Activated CD4-positive, alpha-beta memory T cell treated with anti-CD3 and anti-CD28 coated beads for 36 hours (primary cell): ENCODE measurements around the gene GUCY2D. TPM values are rescaled to one million over a fixed set of nuclear protein-coding genes. Genes with fewer than 3 reads are reported as not detected.

Experiments
- CTCF ChIA-PET: fragments of 350-600 bp; sonication (Branson Sonifier 250); formaldehyde crosslinking; loops from one replicate; lab custom pipeline; 2021; ENCODE audit warnings: antibody characterized with exemption, inconsistent platforms; lab: Charles Lee
- POLR2A ChIA-PET: fragments of 350-600 bp; sonication (Branson Sonifier 250); formaldehyde crosslinking; loops from one replicate; lab custom pipeline; 2021; ENCODE audit warnings: antibody characterized with exemption; lab: Charles Lee
- DNase-seq: peaks from one replicate; pipeline ENCODE4 v3.0.0-alpha.2; 2020
- H3K27ac Mint-ChIP-seq: one replicate; pipeline ENCODE4 v1.8.0; 2021; ENCODE audit warnings: mixed read lengths
- H3K27me3 Mint-ChIP-seq: one replicate; pipeline ENCODE4 v1.8.0; 2021; ENCODE audit warnings: mixed read lengths
- H3K36me3 Mint-ChIP-seq: one replicate; pipeline ENCODE4 v1.8.0; 2021; ENCODE audit warnings: mixed read lengths
- H3K4me1 Mint-ChIP-seq: one replicate; pipeline ENCODE4 v1.8.0; 2021; ENCODE audit warnings: low read depth, mixed read lengths
- H3K4me3 Mint-ChIP-seq: one replicate; pipeline ENCODE4 v1.8.0; 2021; ENCODE audit warnings: mild to moderate bottlenecking, mixed read lengths
- H3K9me3 Mint-ChIP-seq: one replicate; pipeline ENCODE4 v1.8.0; 2021; ENCODE audit warnings: mixed read lengths
- intact Hi-C: fragments of 100-400 bp; cut with micrococcal nuclease; formaldehyde crosslinking; loops from one replicate; pipeline ENCODE4 v1.15.1; 2023
- total RNA-seq, 2 experiments: library from RNA; stranded (reverse); gene quantifications; one replicate each; pipeline ENCODE4 v1.2.3, GENCODE V29; 2021

The GUCY2D gene
- total RNA-seq, 2 experiments from 2014 or later, result not detected

DNA sequence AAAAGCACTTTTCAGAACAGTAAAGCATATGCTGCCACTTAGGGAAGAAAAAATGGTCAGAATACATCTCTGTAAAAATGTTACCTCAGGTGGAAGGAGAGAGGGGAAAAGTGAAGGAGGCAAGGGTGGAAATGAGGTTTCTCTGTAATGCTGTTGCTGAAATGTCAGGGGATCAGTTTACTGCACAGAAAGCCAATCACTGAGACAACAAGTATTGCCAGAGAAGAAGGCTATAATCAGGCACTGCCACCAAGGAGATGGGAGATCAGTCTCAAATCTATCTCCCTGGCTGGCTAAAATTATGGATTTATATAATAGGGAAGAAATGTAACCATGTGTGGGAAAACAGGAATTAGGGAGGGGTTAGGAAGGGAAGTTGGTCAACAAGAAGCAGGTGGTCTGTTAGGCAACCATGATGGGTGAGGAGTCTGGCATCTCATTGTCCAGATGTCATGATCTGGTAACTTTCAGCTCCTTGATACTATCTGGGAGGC lies 27.7 kb upstream of the GUCY2D start:
- peaks cover 13% of the 10 kb centered on the region for H3K27me3 Mint-ChIP-seq
- H3K27ac Mint-ChIP-seq, result no peak overlapping the region
- peaks cover 14% of the 10 kb centered on the region for H3K36me3 Mint-ChIP-seq
- ChIA-PET POLR2A (no interaction called here), CTCF (no interaction called here)
- intact Hi-C loops, result no loop called here
- peaks cover 16% of the 10 kb centered on the region for H3K9me3 Mint-ChIP-seq
- DNase-seq, result no peak
- H3K4me3 Mint-ChIP-seq, result no peak overlapping the region
- H3K4me1 Mint-ChIP-seq, result peaks cover 6% of the 10 kb centered on the region

DNA sequence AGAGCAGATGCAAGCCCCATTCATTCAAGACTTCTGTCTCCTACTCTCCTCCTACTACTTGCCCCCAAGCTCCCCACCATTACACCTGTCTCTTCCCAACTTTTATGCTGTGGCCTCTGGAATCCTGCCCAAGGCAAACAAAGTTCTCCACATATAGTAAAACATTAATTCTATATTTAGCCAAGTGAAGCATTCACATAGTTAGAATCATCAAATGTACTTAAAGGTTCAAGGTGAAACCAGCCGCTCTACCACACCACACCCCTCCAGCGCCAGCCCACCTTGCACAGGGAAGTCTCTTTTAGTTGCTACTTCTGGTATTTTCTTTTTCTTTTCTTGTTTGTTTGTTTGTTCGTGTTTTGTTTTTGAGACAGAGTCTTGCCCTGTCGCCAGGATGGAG lies 25.4 kb upstream of the GUCY2D start:
- Mint-ChIP-seq H3K27me3 (peaks cover 11% of the 10 kb centered on the region), H3K4me1 (peaks cover 6% of the 10 kb centered on the region), H3K4me3 (no peak overlapping the region), H3K9me3 (peaks cover 16% of the 10 kb centered on the region), H3K27ac (no peak overlapping the region), H3K36me3 (peaks cover 14% of the 10 kb centered on the region)
- ChIA-PET POLR2A (no interaction called here), CTCF (interaction anchor here (0.5 to 1.7 kb wide), 3 partner anchors 13 to 115 kb away, joined by 3 to 7 read pairs (median 3); no protein-coding TSS in a partner anchor)
- no peak for DNase-seq
- intact Hi-C loops, result no loop called here

DNA sequence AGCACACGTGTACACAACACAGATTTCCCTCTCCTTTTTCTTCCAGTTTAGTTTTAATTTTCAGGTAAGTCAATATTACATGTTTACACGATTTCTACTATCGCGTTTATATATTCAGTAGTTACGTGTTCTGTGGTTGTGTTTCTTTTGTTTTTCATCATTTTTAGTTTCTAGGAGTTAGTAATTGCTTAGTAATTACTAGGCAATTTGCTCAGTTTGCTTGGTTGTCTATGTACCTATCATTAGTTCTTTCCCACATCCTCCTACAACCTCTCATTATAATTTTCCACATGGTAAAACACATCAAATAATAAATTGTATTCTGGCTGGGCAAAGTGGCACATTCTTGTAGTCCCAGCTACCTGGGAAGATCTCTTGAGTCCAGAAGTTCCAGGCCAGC lies 24.6 kb upstream of the GUCY2D start:
- H3K9me3 Mint-ChIP-seq, result peaks cover 16% of the 10 kb centered on the region
- no peak overlapping the region for H3K4me3 Mint-ChIP-seq
- H3K36me3 Mint-ChIP-seq, result peaks cover 14% of the 10 kb centered on the region
- ChIA-PET CTCF (interaction anchor here (0.6 to 1.7 kb wide), 5 partner anchors 10 to 114 kb away, joined by 3 to 7 read pairs (median 3); no protein-coding TSS in a partner anchor), POLR2A (no interaction called here)
- H3K4me1 Mint-ChIP-seq, result peaks cover 6% of the 10 kb centered on the region
- intact Hi-C loops, result no loop called here
- DNase-seq, result no peak
- H3K27me3 Mint-ChIP-seq, result peaks cover 14% of the 10 kb centered on the region
- H3K27ac Mint-ChIP-seq, result no peak overlapping the region

DNA sequence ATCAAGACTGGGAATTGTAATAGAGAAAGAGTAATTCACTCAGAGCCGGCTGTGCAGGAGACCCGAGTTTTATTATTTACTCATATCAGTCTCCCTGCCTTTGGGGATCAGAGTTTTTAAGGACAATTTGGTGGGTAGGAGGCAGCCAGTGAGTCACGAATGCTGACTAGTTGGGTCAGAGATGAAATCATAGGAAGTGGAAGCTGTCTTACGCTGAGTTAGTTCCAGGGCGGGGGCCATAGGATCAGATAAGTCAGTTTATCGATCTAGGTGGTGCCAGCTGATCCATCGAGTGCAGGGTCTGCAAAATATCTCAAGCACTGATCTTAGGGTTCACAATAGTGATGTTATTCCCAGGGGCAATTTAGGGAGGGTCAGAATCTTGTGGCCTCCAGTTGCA lies 20.2 kb upstream of the GUCY2D start:
- H3K27ac Mint-ChIP-seq, result no peak overlapping the region
- H3K4me3 Mint-ChIP-seq, result no peak overlapping the region
- H3K27me3 Mint-ChIP-seq, result peaks cover 13% of the 10 kb centered on the region
- peaks cover 6% of the 10 kb centered on the region for H3K4me1 Mint-ChIP-seq
- peak; percentile 25 for DNase-seq
- no peaks in the 10 kb centered on the region for H3K36me3 Mint-ChIP-seq
- ChIA-PET CTCF (interaction anchor here (1.7 to 9.5 kb wide), 3 partner anchors 8 to 67 kb away, joined by 7 to 245 read pairs (median 9); partner anchors contain the start of gene RNF227), POLR2A (interaction anchor here (0.6 kb wide), 1 partner anchor 69 kb away, joined by 3 read pairs; no protein-coding TSS in a partner anchor)
- intact Hi-C loops, result no loop called here
- no peaks in the 10 kb centered on the region for H3K9me3 Mint-ChIP-seq

DNA sequence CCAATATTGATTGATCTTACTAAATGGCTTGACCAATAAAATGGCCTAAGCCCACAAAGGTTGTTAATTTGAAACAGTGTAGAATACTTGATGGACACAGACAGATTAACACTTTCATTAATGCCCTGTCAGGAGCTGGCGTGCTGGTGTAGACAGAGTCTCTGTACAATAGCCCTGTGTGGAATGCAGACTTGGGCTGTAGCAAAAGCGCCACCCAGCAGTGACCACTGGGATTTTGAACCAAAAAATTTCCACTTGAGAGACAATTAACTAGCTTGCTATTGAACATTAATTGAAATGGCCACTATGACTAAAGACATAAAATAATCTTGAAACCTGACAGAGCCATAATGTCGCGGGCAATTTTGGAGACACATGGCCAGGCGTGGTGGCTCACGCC lies 19.7 kb upstream of the GUCY2D start:
- Mint-ChIP-seq H3K4me3 (no peak overlapping the region), H3K27me3 (peaks cover 13% of the 10 kb centered on the region), H3K4me1 (peaks cover 5% of the 10 kb centered on the region), H3K36me3 (no peaks in the 10 kb centered on the region), H3K9me3 (no peaks in the 10 kb centered on the region), H3K27ac (no peak overlapping the region)
- ChIA-PET CTCF (interaction anchor here (1.0 to 9.5 kb wide), 6 partner anchors 50 to 239 kb away, joined by 3 to 245 read pairs (median 6); partner anchors contain the start of gene RNF227), POLR2A (no interaction called here)
- intact Hi-C loops, result no loop called here
- no peak for DNase-seq

DNA sequence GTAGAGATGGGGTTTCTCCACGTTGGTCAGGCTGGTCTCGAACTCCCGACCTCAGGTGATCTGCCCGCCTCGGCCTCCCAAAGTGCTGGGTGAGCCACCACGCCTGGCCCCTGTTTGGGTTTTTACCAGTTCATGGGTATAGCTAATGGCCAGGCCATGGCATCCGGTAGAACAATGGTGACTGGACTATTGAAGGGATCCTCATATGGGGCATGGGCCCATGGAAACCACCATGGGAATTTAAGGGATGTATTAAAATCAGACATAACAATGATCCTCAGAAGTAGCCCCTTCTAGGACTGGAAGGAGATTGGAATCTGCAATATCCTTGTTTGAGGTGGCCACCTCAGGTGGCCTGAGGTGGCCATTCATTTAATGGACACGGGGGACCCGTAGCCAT lies 17.5 kb upstream of the GUCY2D start:
- ChIA-PET CTCF (interaction anchor here (1.3 to 9.5 kb wide), 3 partner anchors 70 to 121 kb away, joined by 7 to 245 read pairs (median 8); partner anchors contain the start of gene RNF227), POLR2A (no interaction called here)
- Mint-ChIP-seq H3K4me3 (no peak overlapping the region), H3K36me3 (no peaks in the 10 kb centered on the region), H3K27me3 (peaks cover 11% of the 10 kb centered on the region), H3K27ac (no peak overlapping the region), H3K9me3 (no peaks in the 10 kb centered on the region), H3K4me1 (peaks cover 11% of the 10 kb centered on the region)
- no peak for DNase-seq
- intact Hi-C loops, result loop anchor here (5.0 kb wide), 1 partner anchor 53 kb away; the partner anchor contains the start of genes CNTROB and TRAPPC1

DNA sequence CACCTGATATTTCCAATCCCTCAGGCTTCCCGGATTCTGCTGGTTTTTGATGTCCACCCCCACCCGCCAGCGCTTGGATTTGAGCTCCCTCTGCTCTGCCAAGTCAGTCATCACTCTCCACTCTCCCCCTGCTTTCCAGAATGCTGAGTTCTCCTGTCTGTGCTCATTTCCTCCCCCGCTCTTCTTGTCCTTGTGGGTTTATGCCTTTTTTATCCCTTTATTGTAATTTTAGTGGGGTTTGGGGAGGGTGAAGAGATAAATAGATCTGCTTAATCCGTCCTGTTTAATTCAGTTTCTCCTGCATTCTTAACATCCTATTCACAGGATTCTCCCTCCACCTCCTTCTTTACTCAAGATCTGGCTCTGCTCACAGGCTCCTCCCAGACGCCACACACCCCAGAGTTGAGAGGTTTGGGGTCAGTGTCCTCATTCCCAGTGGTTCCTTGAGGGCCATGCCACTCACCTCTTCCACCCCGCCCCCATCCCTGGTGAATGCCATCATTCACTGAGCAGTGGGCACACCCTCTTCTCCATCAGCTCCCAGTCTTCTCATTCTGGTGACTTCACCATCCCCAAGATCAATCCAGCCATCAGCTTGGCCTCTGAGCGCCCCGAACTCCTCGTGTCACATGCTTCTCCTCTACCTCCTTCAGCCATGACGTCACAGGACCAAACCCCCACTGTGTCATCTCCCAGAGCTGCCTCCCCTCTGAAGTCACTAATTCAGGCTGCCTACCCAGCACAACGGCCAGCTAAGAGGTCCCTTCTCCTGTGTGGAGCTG lies 15.1 kb upstream of the GUCY2D start:
- CTCF ChIA-PET, result interaction anchor here (0.6 to 9.5 kb wide), 7 partner anchors 9 to 214 kb away, joined by 3 to 245 read pairs (median 6); partner anchors contain the start of genes CNTROB, KCNAB3, RNF227 and TRAPPC1
- Mint-ChIP-seq H3K4me1 (peaks cover 22% of the 10 kb centered on the region), H3K4me3 (no peak overlapping the region), H3K27me3 (peaks cover 11% of the 10 kb centered on the region), H3K36me3 (no peaks in the 10 kb centered on the region), H3K27ac (no peak overlapping the region), H3K9me3 (no peaks in the 10 kb centered on the region)
- DNase-seq, result no peak
- POLR2A ChIA-PET, result no interaction called here
- intact Hi-C loops, result loop anchor here (5.0 kb wide), 1 partner anchor 55 kb away; the partner anchor contains the start of genes CNTROB and TRAPPC1

DNA sequence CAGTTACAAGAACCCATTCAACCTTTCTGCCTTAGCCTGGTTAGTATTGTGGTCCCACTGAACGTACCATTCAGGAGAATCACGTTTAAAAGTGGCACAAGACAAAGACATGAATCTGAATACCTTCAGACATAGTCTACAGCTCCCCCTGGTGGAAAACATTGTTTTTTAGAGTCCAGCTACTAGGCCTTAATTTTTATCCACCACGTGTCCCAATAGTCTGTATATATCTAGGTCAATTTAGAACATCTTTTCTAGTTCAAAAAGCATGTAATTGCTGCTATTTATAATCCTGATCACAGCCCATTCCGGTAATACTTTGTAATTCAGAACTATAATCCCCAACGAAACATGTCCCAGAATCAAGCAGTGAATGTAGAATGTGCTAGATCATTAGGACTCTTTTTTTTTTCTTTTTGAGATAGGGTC lies 13.7 kb upstream of the GUCY2D start:
- Mint-ChIP-seq H3K36me3 (no peaks in the 10 kb centered on the region), H3K9me3 (no peaks in the 10 kb centered on the region), H3K27me3 (peaks cover 3% of the 10 kb centered on the region), H3K27ac (peak overlapping the region; percentile 66), H3K4me3 (peak overlapping the region; percentile 51), H3K4me1 (peaks cover 22% of the 10 kb centered on the region)
- POLR2A ChIA-PET, result no interaction called here
- CTCF ChIA-PET, result interaction anchor here (0.6 to 9.5 kb wide), 35 partner anchors 8 to 341 kb away, joined by 3 to 245 read pairs (median 6); partner anchors contain the start of genes CHD3, CNTROB, CYB5D1 and GUCY2D
- peak; percentile 29 for DNase-seq
- intact Hi-C loops, result loop anchor here (1.0 to 5.0 kb wide), 5 partner anchors 34 to 246 kb away; partner anchors contain the start of genes CNTROB, NAA38 and TRAPPC1

DNA sequence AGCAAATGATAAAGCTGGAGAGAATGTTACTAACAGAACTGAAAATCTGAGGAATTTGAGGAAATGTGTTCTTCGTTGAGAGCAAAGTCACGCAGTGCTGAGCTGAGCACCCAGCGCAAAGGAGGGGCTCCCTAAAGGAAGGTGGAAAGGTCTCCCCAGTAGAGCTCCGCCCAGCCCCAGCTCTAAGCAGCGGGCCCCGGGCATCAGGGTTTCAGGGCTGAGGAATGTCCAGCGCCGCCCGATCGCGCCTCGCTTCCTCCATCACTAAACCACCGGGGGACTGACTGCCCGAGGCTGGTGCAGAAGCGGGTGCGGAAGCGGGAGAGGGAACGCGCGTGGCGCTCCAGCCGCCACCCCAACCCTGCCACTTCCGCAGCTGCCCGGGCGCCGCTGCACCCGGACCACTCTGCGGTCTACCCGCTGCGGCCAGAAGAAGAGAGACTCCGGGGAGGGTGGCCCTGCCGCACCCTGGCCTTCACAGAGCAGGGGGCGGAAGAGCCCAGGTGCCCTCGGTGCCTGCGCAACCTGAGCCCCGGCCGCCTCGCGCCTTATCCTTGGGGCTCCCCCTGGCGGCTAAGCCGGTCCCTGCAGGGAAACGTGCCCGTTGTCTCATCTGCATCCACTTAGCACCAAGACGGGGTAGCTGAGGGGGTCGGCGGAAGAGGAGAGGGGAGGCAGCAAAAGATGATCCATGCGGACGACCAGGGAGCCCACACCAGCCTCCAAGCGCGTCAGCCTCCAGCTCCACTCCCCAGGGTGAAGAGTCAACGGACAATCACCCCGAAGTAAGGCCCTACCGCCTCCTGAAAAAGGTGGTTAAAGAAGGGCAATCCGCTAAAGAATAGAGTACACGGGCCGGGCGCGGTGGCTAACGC lies 12.4 kb upstream of the GUCY2D start:
- intact Hi-C loops, result loop anchor here (1.0 to 5.0 kb wide), 6 partner anchors 35 to 247 kb away; partner anchors contain the start of genes CNTROB, NAA38 and TRAPPC1
- CTCF ChIA-PET, result interaction anchor here (0.6 to 9.5 kb wide), 71 partner anchors 8 to 304 kb away, joined by 3 to 245 read pairs (median 5); partner anchors contain the start of genes CHD3, CNTROB, CYB5D1 and GUCY2D
- no peaks in the 10 kb centered on the region for H3K9me3 Mint-ChIP-seq
- peak; percentile 95 for DNase-seq
- H3K4me1 Mint-ChIP-seq, result peaks cover 22% of the 10 kb centered on the region
- peak overlapping the region; percentile 66 for H3K27ac Mint-ChIP-seq
- POLR2A ChIA-PET, result interaction anchor here (0.5 to 2.0 kb wide), 9 partner anchors 57 to 134 kb away, joined by 3 to 6 read pairs (median 3); partner anchors contain the start of genes NAA38 and RNF227
- peak overlapping the region; percentile 51 for H3K4me3 Mint-ChIP-seq
- H3K27me3 Mint-ChIP-seq, result peaks cover under 1% of the 10 kb centered on the region
- H3K36me3 Mint-ChIP-seq, result no peaks in the 10 kb centered on the region

DNA sequence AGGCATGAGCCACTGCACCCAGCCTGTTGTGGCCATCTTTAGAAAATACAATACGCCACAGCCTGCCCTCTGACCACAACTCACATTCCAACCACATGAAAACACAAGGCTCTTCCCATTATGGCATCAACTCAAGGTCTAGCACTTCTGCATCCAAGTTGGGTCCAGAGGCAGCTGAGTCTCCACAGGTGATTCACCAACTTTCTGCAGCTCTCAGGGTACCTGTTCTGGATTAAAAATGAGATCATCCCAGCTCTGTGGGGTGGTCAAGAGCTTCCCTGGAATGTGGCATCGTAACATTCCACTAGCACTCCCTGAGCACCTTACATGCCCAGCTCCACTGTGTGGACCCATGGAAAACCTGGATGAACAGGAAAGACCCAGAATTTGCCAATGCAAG lies 9.9 kb upstream of the GUCY2D start:
- Mint-ChIP-seq H3K27me3 (peaks cover 2% of the 10 kb centered on the region), H3K36me3 (no peaks in the 10 kb centered on the region), H3K4me3 (no peak overlapping the region), H3K9me3 (no peaks in the 10 kb centered on the region), H3K27ac (no peak overlapping the region), H3K4me1 (peaks cover 22% of the 10 kb centered on the region)
- ChIA-PET POLR2A (interaction anchor here (0.8 to 0.9 kb wide), 2 partner anchors 10 to 60 kb away, joined by 3 to 4 read pairs; partner anchors contain the start of genes CNTROB, GUCY2D and TRAPPC1), CTCF (interaction anchor here (1.1 to 1.8 kb wide), 7 partner anchors 26 to 130 kb away, joined by 3 to 8 read pairs (median 3); no protein-coding TSS in a partner anchor)
- intact Hi-C loops, result no loop called here
- DNase-seq, result no peak

DNA sequence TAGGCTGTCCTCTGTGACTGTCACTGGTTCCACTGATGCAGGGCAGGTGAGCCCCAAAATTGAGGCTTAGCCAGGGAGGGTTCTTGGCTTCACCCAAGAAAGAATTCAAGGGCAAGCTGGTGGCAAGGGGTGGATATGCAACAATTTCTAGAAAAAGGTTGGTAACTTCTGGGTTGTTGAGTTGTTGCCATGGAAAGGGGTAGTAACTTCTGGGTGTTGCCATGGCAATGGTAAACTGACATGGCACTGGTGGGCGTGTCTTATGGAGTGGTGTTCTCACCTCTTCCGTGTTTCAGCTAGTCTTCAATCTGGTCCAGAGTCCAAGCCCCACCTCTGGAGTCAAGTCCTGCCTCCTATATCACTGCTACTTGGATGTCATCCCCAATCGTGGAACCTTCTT lies 9.5 kb upstream of the GUCY2D start:
- ChIA-PET CTCF (interaction anchor here (0.7 to 1.8 kb wide), 7 partner anchors 49 to 250 kb away, joined by 3 to 8 read pairs (median 3); no protein-coding TSS in a partner anchor), POLR2A (interaction anchor here (0.8 to 0.9 kb wide), 2 partner anchors 10 to 61 kb away, joined by 3 to 4 read pairs; partner anchors contain the start of genes CNTROB, GUCY2D and TRAPPC1)
- intact Hi-C loops, result no loop called here
- no peak for DNase-seq
- Mint-ChIP-seq H3K4me1 (peaks cover 22% of the 10 kb centered on the region), H3K27me3 (peaks cover 2% of the 10 kb centered on the region), H3K36me3 (no peaks in the 10 kb centered on the region), H3K4me3 (no peak overlapping the region), H3K27ac (no peak overlapping the region), H3K9me3 (no peaks in the 10 kb centered on the region)
